ENCODE results near the gene COLEC11. TPM values are rescaled to one million over a fixed set of nuclear protein-coding genes. Genes with fewer than 3 reads are reported as not detected.

The COLEC11 gene
- total and polyA plus RNA-seq, 2 of the 13 experiments (the other 11 are each of a cell fraction or from before 2014, with no cell fraction given), result 1.5 to 3.0 TPM

DNA sequence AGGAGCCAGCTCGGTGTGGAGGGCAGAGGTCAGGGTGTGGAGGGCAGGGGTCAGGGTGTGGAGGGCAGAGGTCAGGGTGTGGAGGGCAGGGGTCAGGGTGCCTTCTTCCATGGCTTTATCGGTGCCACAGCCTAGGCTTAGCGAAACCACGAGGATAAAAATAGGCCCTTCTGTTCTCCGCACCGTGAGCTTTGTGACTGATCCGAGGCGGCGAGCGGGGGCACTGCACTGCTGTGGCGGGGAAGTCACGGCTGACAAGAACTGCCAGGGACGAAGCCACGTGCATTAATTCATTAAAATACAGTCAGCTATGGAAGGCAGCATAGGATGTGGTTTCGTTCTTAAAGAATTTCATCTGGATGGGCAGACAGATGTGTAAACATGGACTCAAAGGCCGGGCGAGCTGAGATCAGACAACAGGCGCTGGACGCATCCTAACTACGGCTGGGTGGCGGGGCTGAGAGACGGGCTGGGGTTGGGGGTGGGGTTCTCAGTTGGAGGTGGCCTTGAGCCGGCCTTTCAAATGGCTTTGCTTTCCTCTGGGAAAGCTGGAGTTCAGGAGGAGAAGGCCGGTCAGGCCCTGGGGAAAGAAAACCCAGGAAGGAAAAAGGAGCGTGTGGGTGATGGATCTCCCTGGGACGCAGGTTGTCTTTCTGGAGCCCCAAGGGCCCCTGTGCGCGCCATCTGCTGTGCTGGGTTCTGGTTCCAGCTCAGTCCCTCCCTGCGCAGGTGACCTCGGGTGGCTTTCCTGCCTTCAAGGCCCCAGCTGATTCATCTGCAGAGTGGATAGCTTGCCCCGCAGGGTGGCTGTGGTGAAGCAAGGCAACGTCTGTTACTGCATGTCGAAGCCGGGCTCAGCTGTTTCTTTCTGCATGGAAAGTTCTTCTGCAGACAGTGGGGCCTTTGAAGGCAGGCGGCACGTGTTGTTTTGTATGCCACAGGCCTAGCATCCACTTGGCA is 62.1 kb downstream of the COLEC11 start (continued):
- TF ChIP-seq ZNF670 (CRISPR knock-in tag; IDR thresholded peaks at IDR 0.05; ENCODE audit: borderline replicate concordance) (0 out of 2 replicates have a peak, but pooled peaks have one; percentile 52), ZNF431 (CRISPR knock-in tag; IDR thresholded peaks at IDR 0.05; ENCODE audit: borderline replicate concordance, low read depth) (no peak), KAT8 (CRISPR knock-in tag; IDR thresholded peaks at IDR 0.05) (no peak; the same call in 1 of the 2 replicates), ZNF275 (CRISPR knock-in tag; IDR thresholded peaks at IDR 0.05; ENCODE audit: borderline replicate concordance) (no peak), ZNF12 (CRISPR knock-in tag; IDR thresholded peaks at IDR 0.05) (no peak), ZNF570 (CRISPR knock-in tag; IDR thresholded peaks at IDR 0.05; ENCODE audit: borderline replicate concordance) (0 out of 2 replicates have a peak, but pooled peaks have one; percentile 56), ZNF382 (CRISPR knock-in tag; IDR thresholded peaks at IDR 0.05; ENCODE audit: borderline replicate concordance) (no peak), TEAD2 (CRISPR knock-in tag; IDR thresholded peaks at IDR 0.05) (no peak), ZNF501 (CRISPR knock-in tag; IDR thresholded peaks at IDR 0.05) (no peak), NFAT5 (CRISPR knock-in tag; IDR thresholded peaks at IDR 0.05) (0 out of 2 replicates have a peak, but pooled peaks have one; percentile 7), EED (CRISPR knock-in tag; IDR thresholded peaks at IDR 0.05) (no peak; the same call in 1 of the 2 replicates), ZNF788 (CRISPR knock-in tag; IDR thresholded peaks at IDR 0.05; ENCODE audit: borderline replicate concordance) (peak; percentile 53), YY1 (IDR thresholded peaks at IDR 0.05; ENCODE audit: insufficient read depth, insufficient replicate concordance, low read depth, low read length) (no peak), ZNF556 (CRISPR knock-in tag; IDR thresholded peaks at IDR 0.05; ENCODE audit: borderline replicate concordance) (no peak)
- TF ChIP-seq, protein P1, sequence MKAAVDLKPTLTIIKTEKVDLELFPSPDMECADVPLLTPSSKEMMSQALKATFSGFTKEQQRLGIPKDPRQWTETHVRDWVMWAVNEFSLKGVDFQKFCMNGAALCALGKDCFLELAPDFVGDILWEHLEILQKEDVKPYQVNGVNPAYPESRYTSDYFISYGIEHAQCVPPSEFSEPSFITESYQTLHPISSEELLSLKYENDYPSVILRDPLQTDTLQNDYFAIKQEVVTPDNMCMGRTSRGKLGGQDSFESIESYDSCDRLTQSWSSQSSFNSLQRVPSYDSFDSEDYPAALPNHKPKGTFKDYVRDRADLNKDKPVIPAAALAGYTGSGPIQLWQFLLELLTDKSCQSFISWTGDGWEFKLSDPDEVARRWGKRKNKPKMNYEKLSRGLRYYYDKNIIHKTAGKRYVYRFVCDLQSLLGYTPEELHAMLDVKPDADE (CRISPR knock-in tag; IDR thresholded peaks at IDR 0.05), result no peak
- TF ChIP-seq, protein P2, sequence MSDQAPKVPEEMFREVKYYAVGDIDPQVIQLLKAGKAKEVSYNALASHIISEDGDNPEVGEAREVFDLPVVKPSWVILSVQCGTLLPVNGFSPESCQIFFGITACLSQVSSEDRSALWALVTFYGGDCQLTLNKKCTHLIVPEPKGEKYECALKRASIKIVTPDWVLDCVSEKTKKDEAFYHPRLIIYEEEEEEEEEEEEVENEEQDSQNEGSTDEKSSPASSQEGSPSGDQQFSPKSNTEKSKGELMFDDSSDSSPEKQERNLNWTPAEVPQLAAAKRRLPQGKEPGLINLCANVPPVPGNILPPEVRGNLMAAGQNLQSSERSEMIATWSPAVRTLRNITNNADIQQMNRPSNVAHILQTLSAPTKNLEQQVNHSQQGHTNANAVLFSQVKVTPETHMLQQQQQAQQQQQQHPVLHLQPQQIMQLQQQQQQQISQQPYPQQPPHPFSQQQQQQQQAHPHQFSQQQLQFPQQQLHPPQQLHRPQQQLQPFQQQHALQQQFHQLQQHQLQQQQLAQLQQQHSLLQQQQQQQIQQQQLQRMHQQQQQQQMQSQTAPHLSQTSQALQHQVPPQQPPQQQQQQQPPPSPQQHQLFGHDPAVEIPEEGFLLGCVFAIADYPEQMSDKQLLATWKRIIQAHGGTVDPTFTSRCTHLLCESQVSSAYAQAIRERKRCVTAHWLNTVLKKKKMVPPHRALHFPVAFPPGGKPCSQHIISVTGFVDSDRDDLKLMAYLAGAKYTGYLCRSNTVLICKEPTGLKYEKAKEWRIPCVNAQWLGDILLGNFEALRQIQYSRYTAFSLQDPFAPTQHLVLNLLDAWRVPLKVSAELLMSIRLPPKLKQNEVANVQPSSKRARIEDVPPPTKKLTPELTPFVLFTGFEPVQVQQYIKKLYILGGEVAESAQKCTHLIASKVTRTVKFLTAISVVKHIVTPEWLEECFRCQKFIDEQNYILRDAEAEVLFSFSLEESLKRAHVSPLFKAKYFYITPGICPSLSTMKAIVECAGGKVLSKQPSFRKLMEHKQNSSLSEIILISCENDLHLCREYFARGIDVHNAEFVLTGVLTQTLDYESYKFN (CRISPR knock-in tag; conservative IDR thresholded peaks at IDR 0.05), result peak; percentile 61
